Neural cell (in vitro differentiated cells): Measurements from ENCODE around the gene LY9. TPM values are rescaled to one million over a fixed set of nuclear protein-coding genes. Genes with fewer than 3 reads are reported as not detected.

Experiments used
- H2AFZ ChIP-seq: fragments of 200-600, 300-800 bp; sonication (generic), shearing (Covaris generic); 2 replicates; pipeline ENCODE4 v1.6.0; 2014; ENCODE audit warnings: low read depth, mild to moderate bottlenecking, antibody characterized with exemption, low read length, moderate library complexity
- H3F3A ChIP-seq: fragments of 200-600 bp; shearing (Covaris generic); 2 replicates; pipeline ENCODE4 v1.6.1; 2016; ENCODE audit warnings: mild to moderate bottlenecking, moderate library complexity, mixed read lengths, antibody characterized with exemption, low read length; ENCODE audit not compliant: insufficient read depth, poor library complexity, severe bottlenecking
- H3K27ac ChIP-seq: fragments of 200-600, 300-800 bp; sonication (generic), shearing (Covaris generic); 2 replicates; pipeline ENCODE4 v1.5.1; 2014; ENCODE audit warnings: mild to moderate bottlenecking, low read length, moderate library complexity
- H3K27me3 ChIP-seq: fragments of 300-800, 200-600 bp; sonication (generic), shearing (Covaris generic); 2 replicates; pipeline ENCODE4 v1.6.0; 2014; ENCODE audit warnings: mild to moderate bottlenecking, low read depth, low read length, moderate library complexity; ENCODE audit not compliant: insufficient read depth
- H3K36me3 ChIP-seq: fragments of 300-800, 200-600 bp; sonication (generic), shearing (Covaris generic); 2 replicates; pipeline ENCODE4 v1.5.1; 2014; ENCODE audit warnings: mild to moderate bottlenecking, antibody characterized with exemption, low read length, moderate library complexity; ENCODE audit not compliant: insufficient read depth
- H3K4me2 ChIP-seq: fragments of 300-800, 200-600 bp; sonication (generic), shearing (Covaris generic); 2 replicates; pipeline ENCODE4 v1.6.0; 2014; ENCODE audit warnings: mild to moderate bottlenecking, low read length
- H3K4me3 ChIP-seq: fragments of 300-800, 200-600 bp; sonication (generic), shearing (Covaris generic); 2 replicates; pipeline ENCODE4 v1.5.1; 2014; ENCODE audit warnings: mild to moderate bottlenecking, low read length, moderate library complexity
- H3K79me2 ChIP-seq: fragments of 200-600 bp; shearing (Covaris generic); replicated peaks from 2 replicates; pipeline ENCODE4 v1.6.0; 2014; ENCODE audit warnings: mild to moderate bottlenecking, low read length, moderate library complexity; ENCODE audit not compliant: insufficient read depth
- H3K9ac ChIP-seq: fragments of 300-800, 200-600 bp; sonication (generic), shearing (Covaris generic); 2 replicates; pipeline ENCODE4 v1.6.1; 2016; ENCODE audit warnings: mild to moderate bottlenecking, low read length, mixed read lengths
- H3K9me2 ChIP-seq: fragments of 200-600 bp; shearing (Covaris generic); 2 replicates; pipeline ENCODE4 v1.6.1; 2016; ENCODE audit warnings: mild to moderate bottlenecking, low read length, mixed read lengths; ENCODE audit not compliant: insufficient read depth
- H3K9me3 ChIP-seq: fragments of 200-600, 300-800 bp; sonication (generic), shearing (Covaris generic); 2 replicates; pipeline ENCODE4 v1.6.1; 2016; ENCODE audit warnings: mild to moderate bottlenecking, mixed run types, low read length, moderate library complexity, mixed read lengths
- H4K20me1 ChIP-seq: fragments of 200-600 bp; shearing (Covaris generic); 2 replicates; pipeline ENCODE4 v1.6.1; 2016; ENCODE audit warnings: mild to moderate bottlenecking, mixed run types; ENCODE audit not compliant: insufficient read depth
- CTCF ChIP-seq: fragments of 450-650 bp; IDR thresholded peaks from 2 replicates; pipeline ENCODE4 v1.5.1; 2014; ENCODE audit warnings: antibody characterized with exemption, mild to moderate bottlenecking, moderate library complexity; ENCODE audit not compliant: poor library complexity, severe bottlenecking
- EP300 ChIP-seq: fragments of 450-650 bp; conservative IDR thresholded peaks from 2 replicates; pipeline ENCODE4 v1.6.1; 2014; ENCODE audit warnings: antibody characterized with exemption, mild to moderate bottlenecking, moderate library complexity; ENCODE audit not compliant: poor library complexity, severe bottlenecking
- EZH2 ChIP-seq: fragments of 200-600, 300-800 bp; shearing (Covaris generic), sonication (generic); IDR thresholded peaks from 2 replicates; pipeline ENCODE4 v1.6.1; 2014; ENCODE audit warnings: antibody characterized with exemption, low read length, borderline replicate concordance, mild to moderate bottlenecking; ENCODE audit not compliant: insufficient read depth, poor library complexity, severe bottlenecking
- MXI1 ChIP-seq: fragments of 450-650 bp; conservative IDR thresholded peaks from 2 replicates; pipeline ENCODE4 v1.6.1; 2014; ENCODE audit warnings: antibody characterized with exemption, mild to moderate bottlenecking; ENCODE audit not compliant: poor library complexity, severe bottlenecking
- POLR2AphosphoS5 ChIP-seq: IDR thresholded peaks from 2 replicates; pipeline ENCODE4 v1.6.1; 2012
- RAD21 ChIP-seq: fragments of 450-650 bp; conservative IDR thresholded peaks from 2 replicates; pipeline ENCODE4 v1.6.1; 2014; ENCODE audit warnings: antibody characterized with exemption, mild to moderate bottlenecking, moderate library complexity
- REST ChIP-seq: IDR thresholded peaks from 2 replicates; pipeline ENCODE4 v1.6.1; 2012; ENCODE audit warnings: borderline replicate concordance
- SMC3 ChIP-seq: fragments of 450-650 bp; conservative IDR thresholded peaks from 2 replicates; pipeline ENCODE4 v1.6.1; 2014; ENCODE audit warnings: antibody characterized with exemption, mild to moderate bottlenecking, moderate library complexity; ENCODE audit not compliant: poor library complexity
- TAF1 ChIP-seq: IDR thresholded peaks from 2 replicates; pipeline ENCODE4 v1.6.1; 2012; ENCODE audit warnings: low read depth
- polyA plus RNA-seq: library from polyadenylated mRNA; depleted of rRNA; stranded (reverse); fragments of >200 nt; gene quantifications from 2 replicates; pipeline ENCODE4 v1.2.3, GENCODE V29; 2014

LY9 gene
- polyA plus RNA-seq, 1 donor from 2014 or later: not detected

GRCh38 chr1:160860840-160861505, 65.0 kb downstream of the LY9 start:
- Histone ChIP-seq H3K27ac (no peak overlapping the region), H3K27me3 (no peaks in the 10 kb centered on the region), H3K36me3 (no peaks in the 10 kb centered on the region), H2AFZ (no peak overlapping the region), H3K79me2 (no peaks in the 10 kb centered on the region), H3K9ac (no peak overlapping the region), H3K4me2 (no peak overlapping the region), H3K4me3 (no peak overlapping the region), H3K9me2 (no peaks in the 10 kb centered on the region), H3F3A (no peaks in the 10 kb centered on the region), H4K20me1 (no peaks in the 10 kb centered on the region), H3K9me3 (no peaks in the 10 kb centered on the region)
- no peak for TF ChIP-seq REST
- no peak for TF ChIP-seq TAF1
- no peak for TF ChIP-seq SMC3
- no peak for TF ChIP-seq CTCF
- no peak for TF ChIP-seq POLR2AphosphoS5
- TF ChIP-seq MXI1: no peak
- no peak for TF ChIP-seq RAD21
- no peak for TF ChIP-seq EZH2
- TF ChIP-seq EP300: no peak

- Histone ChIP-seq H2AFZ (no peak within 1 kb of the TSS), H3K9ac (no peak within 1 kb of the TSS), H3K4me3 (no peak within 1 kb of the TSS), H4K20me1 (no peaks in the 10 kb centered on the region), H3K79me2 (no peaks in the 10 kb centered on the region), H3K27ac (no peak within 1 kb of the TSS), H3K9me2 (no peaks in the 10 kb centered on the region), H3K27me3 (no peaks in the 10 kb centered on the region), H3K36me3 (no peaks in the 10 kb centered on the region), H3F3A (no peaks in the 10 kb centered on the region), H3K4me2 (no peak within 1 kb of the TSS), H3K9me3 (no peaks in the 10 kb centered on the region)
- no peak for TF ChIP-seq EZH2
- no peak for TF ChIP-seq SMC3
These were observed 66.5 kb downstream of the LY9 start, which contains the start of gene CD244 for GRCh38 chr1:160862203-160863060. TSS of gene CD244 (minus strand) at chr1:160862887. CDS start at chr1:160862677, 210 bp downstream.
